GM21367 (cell line): ENCODE measurements around the gene CCDC124.

Experiments
- ATAC-seq: cut with Tn5 transposase; IDR thresholded peaks from one replicate; pipeline ENCODE4 v1.9.1; 2021; ENCODE audit not compliant: unreplicated experiment

The CCDC124 gene

DNA sequence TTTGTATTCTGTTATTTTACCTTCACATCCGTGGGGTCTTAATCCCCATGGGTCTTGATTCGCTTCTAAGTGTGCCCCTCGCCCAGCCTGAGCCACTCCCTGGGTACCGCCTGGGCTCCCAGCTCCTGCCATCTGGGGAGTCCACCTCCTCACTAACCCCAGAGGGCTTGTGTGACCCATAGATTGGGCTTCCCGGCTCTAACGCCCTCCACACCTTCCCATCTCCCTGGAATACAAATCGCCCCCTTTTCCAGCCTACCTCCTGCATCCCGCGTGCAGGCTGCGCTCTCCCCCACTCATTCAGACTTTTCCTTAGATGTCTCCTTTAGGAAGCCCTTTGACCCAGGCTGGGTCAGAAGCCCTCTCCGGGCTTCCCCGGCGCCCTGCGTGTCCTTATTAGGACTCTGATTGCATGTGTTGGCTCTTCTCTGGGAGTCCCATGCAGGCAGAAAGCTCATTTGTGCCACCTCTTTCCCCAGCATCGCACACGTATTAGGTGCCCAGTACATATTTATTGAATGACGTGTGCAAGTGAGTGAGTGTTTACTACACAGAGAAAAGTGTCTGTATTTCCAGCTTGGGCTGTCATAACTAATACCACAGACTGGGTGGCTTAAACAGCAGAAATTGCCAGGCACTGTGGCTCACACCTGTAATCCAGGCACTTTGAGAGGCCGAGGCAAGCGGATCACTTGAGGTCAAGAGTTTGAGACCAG lies 757 bp downstream of the CCDC124 start:
- ATAC-seq: no peak

GRCh38 chr19:17936379-17936778 lies 3.6 kb downstream of the CCDC124 start:
- no peak for ATAC-seq

- ATAC-seq: no peak
Observed at GRCh38 chr19:17937371-17937900, 4.6 kb downstream of the CCDC124 start.

DNA sequence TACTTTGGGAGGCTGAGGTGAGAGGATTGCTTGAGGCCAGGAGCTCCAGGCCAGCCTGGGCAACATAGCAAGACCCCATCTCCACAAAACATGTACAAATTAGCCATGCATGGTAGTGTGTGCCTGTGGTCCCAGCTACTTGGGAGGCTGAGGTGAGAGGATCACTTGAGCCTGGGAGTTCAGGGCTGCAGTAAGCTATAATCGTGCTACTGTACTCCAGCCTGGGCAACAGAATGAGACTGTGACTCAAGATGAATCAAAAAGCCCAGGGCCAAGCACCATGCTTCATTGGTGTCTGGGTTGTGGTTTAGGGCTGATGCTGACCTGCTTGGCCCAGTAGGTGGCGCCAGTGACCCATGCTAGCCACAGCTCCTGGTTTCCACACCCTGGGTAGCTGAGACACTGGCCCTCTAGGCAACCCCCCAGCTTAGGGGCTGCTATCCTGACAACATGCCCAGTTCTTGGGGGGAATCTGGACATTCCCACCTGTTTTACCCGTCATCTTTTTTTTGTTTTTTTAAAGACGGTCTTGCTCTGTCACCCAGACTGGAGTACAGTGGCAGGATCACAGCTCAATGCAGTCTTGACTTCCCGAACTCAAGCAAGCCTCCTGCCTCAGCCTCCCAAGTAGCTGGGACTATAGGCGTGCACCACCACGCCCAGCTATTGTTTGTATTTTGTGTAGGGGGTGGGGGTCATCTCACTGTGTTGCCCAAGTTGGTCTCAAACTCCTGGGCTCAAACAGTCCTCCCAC lies 5.5 kb downstream of the CCDC124 start:
- no peak for ATAC-seq

DNA sequence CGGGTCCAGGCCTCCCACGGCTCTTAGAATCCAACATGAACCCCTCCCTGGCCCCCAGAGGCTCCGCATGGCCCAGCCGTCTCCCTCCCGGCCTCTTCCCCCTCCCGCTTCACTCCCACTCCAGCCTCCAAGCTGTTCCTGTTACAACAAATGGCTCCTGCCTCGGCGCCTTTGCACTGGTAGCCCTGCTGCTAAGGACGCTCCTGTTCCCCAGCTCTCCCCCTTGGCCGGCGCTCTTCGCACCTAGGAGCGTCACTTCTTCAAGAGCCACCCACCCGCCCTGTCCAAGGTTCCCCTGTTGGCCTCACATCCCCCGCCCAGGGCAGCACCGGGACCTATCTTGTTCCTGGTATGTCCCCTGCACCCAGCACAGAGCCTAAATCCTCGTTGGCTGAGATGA lies 9.4 kb downstream of the CCDC124 start:
- ATAC-seq: no peak

DNA sequence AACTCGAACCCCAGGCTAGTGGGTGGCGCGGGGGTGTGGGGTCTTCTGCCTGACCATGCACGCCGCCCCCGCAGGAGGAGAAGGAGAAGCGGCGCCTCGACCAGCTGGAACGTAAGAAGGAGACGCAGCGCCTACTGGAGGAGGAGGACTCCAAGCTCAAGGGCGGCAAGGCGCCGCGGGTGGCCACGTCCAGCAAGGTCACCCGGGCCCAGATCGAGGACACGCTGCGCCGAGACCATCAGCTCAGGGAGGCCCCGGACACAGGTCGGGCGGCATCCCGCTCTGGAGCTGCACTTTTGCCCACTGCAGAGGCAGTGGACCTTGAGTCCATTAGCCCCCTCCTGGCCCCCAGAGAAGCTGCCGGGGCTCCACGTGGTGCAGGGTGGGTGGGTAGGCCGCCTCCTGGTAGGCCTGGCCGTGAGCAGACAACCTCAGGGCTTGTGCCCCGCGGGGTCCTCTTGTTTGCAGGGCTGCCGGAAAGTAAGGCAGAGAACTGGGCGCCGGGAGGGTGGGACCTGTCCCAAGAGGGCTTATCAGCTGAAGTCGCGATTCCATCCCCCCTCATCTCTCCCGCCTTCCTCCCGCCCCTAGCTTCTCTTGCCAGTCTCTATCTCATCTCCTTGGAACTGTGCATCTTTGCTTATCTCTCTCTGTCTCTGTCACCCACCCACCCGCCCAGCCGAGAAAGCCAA lies 9.9 kb downstream of the CCDC124 start:
- no peak for ATAC-seq

DNA sequence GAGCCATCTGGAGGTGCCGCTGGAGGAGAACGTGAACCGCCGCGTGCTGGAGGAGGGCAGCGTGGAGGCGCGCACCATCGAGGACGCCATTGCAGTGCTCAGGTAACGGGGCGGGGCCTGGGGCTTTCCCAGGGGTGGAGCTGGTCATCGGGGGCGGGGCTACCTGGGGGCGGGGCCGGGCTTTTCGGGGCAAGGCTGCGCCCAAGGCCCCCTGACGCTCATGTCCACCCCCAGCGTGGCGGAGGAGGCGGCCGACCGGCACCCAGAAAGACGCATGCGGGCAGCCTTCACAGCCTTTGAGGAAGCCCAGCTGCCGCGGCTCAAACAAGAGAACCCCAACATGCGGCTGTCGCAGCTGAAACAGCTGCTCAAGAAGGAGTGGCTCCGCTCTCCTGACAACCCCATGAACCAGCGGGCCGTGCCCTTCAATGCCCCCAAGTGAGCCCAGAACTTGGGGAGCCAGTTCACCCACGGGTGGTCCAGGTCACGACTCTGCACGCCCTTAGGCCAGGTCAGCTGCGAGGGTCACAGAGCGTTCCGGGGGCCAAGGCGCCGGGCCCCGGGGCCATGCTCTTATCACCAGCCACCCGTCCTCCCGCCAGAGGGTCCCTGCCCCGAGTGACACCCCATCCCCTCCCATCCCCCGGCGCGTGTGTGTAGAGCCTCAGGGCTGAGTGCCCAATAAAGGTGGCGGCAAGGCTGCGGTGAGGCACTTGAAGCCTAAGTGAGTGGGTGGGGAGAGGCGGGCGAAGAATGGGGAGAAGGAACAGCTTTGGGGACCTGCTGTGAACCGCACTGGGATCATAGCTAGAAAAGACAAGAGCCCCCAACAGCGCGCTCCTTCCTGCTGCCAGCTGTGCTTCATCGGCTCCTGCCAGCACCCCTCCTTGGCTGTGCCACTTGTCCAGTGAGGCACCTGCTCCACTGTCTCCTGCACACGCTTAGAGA lies 10.7 kb downstream of the CCDC124 start:
- no peak for ATAC-seq

DNA sequence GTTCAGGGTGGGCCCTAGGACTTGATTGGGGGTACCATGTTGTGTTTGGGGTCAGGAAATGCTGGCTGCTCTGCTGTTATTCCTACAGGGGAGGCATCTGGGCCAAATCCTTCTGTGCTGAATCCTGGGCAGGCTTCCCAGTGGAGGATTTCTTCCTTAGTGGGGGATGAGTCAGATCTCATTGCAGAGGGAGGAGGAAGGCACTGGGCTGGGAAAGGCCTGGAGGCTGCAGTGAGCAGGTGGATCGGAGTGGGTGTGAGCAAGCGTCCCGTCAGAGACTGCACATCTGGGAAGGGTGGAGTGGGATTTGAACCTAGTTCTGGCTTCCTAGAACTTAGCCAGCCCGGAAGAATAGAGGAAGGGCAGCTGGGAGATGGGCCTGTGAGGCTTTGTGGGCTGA lies 11.5 kb downstream of the CCDC124 start:
- no peak for ATAC-seq

DNA sequence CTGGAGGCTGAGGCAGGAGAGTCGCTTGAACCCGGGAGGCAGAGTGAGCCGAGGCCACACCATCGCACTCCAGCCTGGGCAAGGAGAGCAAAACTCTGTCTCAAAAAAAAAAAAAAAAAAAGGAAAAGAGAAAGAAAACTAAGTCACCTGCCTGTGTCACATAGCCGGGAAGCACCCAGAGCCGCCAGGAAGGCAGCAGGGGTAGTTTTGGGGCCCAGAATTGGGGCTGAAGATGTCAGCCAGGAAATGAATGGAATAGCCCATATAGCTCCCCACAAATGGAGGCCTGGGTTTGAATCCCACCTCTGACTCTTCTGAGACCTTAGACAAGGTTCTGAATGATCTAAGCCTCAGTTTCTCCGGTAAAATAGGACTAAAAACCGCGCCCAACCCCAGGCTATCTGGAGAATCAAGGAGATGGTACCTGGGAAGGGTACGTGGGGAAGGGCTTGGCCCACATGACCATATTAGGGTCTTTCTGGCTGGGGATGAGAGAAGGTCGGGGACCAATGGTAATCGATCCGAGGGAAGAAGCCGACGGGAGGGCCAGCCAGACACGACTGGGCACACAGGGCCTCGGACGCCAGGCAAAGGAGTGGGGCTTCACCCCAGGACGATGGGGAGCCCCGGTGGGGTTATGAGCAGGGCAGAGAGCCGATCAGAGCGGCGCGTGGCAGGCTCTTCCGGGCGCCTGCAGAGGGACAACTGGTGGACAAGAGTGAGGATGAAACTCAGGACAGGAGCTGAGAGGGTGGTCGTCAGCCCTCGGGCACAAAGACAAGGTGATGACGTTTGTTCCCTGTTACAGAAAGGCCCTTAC lies 14.4 kb downstream of the CCDC124 start:
- ATAC-seq: peak; percentile 5

- ATAC-seq: peak; percentile 32
Observed at GRCh38 chr19:17947815-17948513, 15.1 kb downstream of the CCDC124 start.

- no peak for ATAC-seq
Observed at GRCh38 chr19:17948514-17948900, 15.7 kb downstream of the CCDC124 start.

DNA sequence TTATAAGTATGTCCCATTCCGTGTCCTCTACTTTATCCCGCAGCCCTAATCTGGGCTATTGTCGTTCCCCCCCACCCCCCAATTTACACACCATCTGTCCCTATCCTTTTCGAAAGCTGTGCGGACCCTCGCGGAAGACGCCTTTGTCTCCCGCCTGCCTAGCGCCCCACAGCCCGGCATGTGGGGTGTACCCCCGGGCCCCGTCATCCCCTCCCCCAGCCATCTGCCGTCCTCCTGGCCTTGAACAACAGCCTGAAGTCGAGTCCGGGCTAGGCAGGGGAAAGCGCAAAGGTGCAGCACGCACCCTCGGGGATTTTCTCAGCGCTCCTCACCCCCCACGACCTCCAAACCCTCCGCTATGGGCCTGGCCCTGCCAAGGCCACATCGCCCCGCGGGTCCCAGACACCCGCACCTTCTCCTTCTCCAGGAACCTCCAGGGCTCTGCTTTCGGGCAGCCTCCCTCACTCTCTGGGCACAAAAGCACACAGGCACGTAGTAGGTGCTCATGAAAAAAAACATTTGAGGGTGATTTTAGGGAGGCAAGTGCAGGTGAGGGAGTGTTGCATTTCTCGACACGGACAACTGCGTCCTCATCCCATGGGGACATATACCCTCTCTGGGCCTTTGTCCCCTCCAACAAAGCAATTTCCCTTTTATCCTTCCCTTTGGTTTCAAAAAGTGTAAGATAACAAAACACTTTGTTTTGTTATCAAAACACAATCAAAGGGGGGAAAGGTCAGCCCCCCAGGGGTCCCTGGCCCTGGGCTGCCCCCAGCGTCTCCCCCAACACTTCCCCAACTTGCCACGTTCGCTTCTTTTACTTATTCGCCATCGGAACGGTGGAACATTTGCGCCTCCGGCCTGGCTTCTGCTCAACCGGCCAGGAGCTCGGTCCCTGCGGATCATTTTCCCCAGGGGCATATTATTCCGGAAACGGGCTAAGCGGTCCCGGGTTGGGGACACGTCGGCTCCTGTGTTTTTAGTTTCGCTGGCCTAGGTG lies 16.4 kb downstream of the CCDC124 start:
- ATAC-seq: no peak

DNA sequence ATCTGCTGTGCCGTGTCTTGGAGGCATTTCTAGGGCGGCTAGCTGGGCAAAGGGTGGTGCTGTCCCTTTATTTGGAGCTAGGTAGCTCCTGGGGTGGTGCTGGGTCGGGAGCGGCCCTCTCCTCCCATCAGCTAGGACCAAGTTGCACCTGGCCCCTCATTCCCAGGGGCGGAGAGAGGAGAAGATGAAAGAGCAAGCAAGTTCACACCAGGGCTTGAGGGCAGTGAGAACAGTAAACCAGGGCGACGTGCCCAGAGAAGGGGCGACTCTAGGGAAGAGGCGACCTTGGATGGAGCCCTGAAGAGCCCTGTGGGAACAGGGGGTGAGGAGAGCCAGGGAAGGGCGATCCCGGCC lies 17.1 kb downstream of the CCDC124 start:
- ATAC-seq: no peak

DNA sequence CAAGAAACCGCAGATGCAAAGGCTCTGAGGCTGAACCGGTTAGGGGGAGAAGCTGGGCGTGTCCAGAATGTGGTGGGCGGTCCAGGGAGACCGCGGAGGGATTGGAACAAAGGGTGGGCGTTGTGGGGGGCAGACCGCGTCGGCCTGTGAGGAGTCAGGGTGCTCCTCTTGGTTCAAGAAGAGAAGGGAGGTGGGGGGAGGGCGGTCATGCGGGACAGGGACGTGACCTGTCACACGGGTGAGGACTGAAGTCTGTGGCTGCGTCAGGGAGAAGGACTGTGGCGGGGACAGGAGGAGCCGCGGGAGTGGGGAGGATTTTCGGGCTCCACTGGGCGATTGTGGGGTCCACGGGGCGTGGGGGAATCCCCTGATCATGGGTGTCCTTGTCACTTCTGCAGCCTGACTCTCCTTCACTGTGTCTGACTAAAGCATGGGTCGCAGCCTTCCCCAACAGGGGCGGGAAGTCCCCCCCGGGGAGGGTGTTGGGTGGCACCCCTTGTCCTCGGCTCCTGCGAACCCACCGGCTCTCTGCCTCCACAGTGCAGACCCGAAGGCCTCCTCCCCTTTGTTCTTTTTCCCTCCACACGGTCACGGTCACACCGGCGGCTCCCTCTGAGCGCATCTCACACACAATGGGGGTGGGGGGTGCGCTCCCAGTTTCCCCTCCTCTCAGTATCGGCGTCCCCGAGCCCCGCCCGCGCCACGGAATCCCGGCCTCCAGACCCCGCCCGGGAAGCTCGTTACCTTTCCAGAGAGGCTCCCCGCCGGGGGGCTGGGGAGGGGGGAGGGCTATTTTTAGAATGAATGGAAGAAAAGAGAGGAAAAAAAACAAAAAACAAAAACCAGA lies 17.7 kb downstream of the CCDC124 start:
- no peak for ATAC-seq

DNA sequence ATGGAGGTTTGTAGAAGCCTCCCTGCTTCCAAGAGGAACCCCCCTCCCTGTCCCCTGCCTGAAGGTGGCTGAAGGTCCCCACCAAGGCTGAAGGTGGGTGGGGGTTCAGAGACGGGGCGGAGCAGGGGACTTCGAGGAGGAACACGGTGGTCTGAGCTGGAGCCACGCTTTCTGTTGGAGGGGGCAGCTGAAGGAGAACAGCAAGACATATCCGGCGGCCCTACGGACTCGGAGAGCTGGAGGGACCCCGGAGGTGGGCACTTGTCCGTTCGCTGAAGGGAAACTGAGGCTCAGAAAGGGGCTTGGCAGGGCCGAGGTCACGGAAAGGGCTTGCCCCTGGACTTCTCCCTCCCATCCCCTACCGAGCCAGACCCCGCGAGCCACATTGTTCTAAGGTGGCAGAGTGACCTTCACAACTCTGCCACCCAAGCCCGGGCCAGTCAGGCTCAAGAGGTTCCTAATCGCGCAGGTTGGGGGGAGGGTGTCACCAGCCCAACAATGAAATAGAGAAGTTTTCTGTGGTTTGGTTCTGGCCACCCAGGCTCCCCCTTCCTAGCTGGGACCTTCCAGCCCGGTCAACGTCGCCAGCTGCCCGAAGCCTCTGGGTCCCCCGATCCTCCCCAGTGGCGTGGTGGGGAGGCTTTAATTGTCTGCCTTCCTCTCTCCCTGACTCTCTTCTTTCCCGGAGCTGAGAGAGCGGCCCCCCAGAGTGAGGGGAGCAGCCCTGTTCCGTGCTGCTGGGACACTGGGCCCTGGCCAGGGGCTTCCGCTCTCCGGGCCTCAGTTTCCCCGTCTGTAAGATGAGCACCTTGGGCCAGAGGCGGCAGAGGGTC lies 18.6 kb downstream of the CCDC124 start:
- ATAC-seq: no peak
